ENCODE data around the gene PTGIR.

Gene PTGIR, protein sequence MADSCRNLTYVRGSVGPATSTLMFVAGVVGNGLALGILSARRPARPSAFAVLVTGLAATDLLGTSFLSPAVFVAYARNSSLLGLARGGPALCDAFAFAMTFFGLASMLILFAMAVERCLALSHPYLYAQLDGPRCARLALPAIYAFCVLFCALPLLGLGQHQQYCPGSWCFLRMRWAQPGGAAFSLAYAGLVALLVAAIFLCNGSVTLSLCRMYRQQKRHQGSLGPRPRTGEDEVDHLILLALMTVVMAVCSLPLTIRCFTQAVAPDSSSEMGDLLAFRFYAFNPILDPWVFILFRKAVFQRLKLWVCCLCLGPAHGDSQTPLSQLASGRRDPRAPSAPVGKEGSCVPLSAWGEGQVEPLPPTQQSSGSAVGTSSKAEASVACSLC

DNA sequence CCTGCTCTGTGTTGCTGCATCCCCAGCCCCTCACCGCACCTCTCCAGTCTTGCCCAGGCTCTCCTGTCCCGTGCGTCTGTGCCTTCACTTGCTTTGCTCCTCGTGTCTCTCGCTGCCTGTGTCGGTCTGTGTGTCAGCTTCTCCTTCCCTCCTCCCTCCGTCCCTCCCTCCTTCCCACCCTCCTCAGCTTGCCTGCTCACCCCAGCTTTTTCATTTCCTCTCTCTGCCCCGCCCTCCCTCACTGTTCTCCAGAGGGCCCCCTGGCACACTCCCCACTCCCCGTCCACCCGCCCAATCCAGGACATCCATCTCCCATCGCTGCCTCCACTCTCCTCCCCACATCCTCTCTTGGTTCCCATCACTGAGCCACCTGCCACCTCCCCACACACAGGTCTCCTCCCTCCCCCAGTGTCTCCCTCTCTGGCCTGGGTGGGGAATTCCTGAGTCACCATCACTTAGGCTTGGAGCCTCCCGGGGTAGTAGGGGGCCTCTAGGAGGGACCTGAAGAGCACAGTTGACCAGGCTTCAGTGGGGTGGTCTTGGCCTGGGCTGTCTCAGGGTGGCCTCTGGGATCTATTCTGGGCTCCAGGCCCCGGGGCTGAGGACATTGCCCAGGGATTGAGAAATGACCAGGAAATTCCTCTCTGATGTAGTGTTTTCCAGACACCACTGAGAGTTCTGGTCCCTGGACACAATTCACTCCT is at the start of gene PTGIR:
PTGIR (minus strand) TSS at position 132 of the 704 bp plus-strand sequence. CDS start 864 bp downstream, outside the sequence.
- no peak for DNase-seq

DNA sequence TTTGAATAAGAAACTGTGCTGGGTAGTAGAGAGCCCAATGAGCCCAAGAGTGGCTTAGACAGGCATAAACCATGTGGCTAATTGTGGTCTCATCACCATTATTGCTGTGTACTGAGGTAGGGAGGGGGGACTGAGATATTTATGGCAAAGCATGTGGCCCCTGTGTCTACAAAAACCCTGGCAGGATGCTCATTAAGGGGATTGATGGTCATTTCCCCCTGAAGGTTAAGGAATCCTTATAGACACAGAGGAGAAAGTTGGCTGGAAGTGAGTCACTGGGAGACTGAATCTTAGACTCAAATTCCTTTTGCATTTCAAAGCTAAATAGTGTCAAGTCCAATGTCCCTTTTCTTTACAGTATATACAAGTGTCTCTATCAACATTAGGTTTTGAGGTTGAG is 45.9 kb upstream of the PTGIR start:
- DNase-seq, result no peak

DNA sequence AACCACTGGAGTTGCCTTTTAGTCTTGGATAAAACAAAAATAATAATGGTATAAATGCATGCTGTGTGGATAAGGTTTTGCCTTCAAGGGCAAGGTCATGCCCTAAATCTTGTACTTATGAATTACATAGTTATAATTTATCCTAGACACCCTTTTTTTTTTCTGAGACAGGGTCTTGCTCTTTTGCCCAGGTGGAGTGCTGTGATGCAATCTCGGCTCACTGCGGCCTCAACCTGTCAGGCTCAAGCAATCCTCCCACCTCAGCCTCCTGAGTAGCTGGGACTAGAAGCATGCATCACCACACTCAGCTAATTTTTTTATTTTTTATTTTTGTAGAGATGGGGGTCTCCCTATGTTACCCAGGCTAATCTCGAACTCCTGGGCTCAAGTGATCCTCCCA is 43.8 kb upstream of the PTGIR start:
- DNase-seq, result no peak

DNA sequence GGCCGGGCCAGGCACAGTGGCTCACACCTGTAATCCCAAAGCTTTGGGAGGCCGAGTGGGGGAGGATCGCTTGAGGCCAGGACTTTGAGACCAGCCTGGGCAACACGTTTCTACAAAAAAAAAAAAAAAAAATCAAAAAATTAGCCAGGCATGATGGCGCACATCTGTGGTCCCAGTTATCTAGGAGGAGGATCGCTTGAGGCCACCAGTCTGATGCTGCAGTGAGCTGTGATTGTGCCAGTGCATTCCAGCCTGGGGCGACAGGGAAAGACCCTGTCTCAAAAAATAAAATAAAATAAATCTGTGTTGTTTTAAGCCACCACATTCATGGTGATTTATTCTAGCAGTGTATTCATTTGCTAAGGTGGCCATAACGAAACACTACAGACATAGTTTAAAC is 40.2 kb upstream of the PTGIR start:
- DNase-seq, result no peak

DNA sequence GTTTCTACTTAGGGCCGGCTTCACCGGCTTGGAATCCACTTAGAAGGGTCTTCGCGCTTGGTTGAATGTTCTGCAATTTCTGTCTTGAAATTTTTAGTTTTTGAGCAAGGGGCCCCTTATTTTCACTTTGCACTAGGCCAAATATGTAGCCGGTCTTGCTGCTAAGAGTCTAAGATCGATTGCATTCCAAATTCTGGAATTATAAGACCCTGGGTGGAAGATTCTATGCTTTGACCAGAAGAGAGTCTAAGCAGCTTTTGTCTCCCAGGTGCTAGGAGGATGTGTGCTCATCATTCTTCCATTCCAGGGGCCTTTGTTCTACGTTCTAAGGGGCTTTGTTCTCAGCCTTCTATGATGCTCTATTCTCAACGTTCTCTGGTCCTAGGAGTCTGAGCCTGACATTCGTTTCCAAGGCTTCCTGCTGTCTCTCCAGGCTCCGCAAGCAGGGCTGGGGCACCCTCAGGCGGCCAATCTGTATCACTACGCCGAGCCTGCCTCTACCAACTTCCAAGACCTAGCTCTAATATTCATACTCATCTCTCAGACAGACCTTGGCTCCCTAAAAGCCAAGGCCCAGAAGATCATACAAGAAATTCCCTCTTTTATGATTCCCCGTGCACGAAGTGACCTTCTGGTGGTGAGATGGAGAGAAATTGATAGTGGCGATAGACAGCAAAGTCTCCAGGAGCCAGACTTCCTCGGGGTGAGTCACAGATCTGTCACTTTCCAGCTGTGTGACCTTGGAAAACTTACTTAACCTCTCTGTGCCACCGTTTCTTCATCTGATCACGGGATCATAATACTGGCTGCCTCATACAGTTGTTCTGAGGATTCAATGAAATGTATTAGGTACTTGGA is 37.1 kb upstream of the PTGIR start:
- peak; percentile 72 for DNase-seq

DNA sequence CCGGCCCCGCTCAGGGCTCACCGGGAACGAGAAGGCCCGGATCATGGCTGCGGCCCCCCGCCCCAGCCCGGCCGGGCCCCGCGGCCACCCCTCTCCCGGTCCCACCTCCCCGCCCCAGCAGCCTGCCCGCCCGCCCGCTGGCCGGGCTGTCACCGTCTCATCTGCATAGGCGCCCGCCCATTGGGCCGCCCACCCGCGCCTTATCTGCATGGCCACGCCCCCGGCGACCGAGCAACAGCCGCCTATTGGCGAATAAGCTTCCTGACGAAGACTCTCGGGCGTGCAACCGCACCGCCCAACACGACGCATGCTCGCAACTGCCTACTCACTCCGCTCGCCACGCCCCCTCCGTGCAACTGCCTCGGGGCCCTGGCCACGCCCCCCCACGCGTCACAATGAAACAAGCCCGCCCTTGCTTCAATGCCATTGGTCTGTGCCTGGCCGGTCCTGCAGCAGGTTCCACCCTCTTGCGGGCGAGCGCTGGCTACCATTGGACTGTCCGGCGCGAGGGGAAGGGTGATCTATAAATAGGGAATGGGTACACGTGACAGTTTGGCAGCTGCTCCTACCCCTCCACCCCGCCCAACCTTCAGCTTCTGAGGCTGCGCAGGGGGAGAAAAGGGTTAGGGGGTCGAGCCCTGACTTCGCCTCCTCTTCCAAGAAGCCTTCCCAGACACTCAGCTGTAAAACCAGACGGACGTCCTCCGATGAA is 36.3 kb upstream of the PTGIR start, which contains the start of gene DACT3:
DACT3 (minus strand) TSS at position 163 of the 712 bp plus-strand sequence; CDS start at position 45, 118 bp downstream.
- DNase-seq, result peak; percentile 98

DNA sequence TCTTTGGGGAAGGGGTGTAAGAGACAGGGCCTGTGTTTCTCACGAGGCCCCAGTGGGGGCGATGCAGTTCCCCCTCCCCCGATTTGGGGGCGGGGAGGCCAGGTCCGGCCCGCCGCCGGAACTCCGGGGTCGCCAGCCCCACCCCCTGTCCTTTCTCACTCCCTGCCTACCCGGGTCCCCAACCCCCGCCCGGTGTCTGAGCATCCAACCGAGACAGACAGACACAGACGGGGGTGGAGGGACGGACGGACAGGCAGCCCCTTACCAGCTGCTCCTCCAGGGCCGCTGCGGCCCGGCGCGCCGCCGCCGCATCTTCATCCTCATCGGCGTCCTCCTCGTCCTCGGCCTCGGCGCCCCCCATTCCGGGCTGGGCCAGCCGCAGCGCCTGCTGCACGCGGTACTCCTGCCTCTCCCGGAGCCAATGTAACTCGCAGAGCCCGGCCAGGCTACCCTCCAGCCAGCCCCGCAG is 35.7 kb upstream of the PTGIR start:
- DNase-seq, result no peak

DNA sequence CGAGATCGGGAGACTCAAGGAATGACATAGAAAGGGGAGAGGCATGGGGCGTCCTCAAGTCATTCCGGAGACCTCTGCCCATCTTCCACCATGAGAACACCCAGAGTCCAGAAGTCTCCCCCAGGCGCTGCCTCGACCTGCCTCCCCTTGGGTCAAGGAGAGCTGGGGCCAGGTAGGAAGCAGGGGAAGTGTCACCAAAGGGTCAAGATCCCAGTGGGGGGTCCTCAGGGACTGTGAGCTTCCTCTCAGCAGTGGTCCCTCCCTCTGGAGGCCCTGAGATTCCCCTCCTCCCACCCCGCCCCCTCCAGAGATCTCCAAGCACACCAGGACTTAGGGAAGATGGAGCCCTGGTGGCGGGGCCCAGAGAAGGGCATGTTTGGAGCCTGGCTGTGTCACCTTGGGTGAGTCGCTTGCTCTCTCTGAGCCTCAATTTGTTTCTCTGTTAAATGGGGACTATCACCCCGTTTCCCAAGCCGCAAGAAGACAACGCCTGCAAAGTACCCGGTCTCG is 35.2 kb upstream of the PTGIR start:
- DNase-seq, result no peak

DNA sequence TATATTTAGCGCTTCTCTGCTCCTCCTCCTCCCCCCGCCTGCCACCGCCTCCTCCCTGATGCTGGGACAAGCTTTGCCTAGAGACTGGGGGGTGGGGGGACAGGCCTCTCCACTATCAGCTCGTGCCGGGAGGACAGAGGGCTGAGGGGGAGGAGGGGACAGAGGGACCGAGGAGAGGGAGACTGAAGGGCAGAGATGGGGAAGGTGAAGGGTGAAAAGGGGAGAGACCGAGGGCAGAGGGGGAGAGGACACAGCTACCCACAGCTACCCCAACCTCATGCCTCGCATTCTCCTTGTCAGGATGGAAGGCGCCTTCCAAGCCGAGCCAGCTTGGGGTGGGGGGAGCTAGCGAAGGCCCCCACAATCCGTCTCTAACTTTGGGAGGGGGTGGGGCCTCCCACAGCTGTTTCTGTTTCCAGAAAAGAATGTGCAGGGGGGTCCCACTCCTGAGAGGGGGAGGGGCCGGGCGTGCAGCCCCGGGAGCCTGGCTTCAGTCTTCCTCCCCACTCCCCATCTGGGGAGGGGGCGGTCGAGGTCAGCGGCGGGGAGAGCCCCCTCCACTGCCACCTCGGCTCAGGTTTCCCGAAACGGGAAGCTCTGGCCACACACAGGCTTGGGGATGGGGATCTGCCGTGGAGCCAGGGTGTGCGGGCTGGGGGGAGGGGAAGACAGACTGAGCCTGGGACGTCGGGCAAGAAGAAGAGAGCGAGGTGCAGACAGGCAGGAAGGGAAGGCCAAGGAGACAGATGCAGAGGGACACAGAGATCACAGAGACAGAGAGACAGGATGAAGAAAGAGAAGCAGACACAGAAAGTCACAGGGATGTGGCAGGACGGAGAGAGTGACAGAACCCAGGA is 34.5 kb upstream of the PTGIR start:
- no peak for DNase-seq

DNA sequence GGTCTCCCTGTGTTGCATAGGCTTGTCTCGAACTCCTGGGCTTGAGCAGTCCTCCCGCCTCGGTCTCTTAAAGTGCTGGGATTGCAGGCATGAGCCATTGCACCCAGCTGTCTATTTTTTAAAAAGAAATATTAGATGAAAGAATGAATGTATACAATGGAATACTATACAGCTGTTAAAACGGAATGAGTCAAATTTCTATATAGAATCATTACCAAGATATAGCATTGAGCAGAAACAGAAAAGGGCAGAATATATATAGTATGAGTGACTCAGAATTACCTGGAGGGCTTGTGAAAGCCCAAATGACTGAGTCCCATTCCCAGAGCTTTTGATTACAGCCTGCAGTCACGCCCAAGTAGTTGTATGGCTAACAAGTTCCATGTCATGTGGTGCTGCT is 31.7 kb upstream of the PTGIR start:
- DNase-seq, result no peak

DNA sequence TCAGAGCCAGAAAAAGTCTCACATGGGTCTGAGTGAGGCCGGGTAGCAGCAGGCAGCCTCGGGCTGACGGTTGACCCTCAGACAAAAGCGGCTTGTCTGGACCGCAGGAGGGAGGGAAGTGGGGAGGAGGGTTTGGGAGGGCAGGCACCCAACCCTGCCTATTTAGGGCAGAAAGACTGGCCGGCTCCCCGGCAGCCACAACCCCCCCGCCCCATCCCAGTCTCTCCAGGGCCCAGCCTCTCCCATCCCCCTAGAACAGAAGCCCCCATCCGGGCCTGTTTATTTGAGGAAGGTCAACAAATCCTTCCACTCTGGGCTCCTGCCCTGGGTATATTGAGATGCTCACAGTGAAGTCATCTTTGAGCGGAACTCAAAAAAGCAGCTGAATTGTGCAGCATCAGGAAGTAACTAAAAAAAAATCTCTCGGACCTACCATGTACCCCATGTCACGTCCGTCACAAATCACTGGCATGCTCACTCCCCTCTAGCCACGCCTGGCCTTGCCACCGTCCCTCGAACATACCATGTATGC is 29.8 kb upstream of the PTGIR start:
- no peak for DNase-seq

DNA sequence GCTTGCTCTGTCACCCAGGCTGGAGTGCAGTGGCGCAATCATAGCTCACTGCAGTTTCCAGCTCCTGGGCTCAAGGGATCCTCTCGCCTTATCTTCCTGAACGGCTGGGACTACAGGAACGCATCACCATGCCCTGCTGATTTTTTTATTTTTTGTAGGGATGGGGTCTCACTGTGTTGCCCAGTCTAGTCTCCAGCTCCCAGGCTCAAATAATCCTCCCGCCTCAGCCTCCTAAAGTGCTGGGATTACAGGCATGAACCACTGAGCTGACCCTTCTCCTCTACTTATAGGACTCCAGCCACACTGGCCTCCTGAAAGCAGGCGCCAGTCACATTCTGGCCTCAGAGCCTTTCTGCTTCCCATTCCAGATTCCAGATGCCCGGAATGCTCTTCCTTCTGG is 25.6 kb upstream of the PTGIR start:
- DNase-seq, result no peak

DNA sequence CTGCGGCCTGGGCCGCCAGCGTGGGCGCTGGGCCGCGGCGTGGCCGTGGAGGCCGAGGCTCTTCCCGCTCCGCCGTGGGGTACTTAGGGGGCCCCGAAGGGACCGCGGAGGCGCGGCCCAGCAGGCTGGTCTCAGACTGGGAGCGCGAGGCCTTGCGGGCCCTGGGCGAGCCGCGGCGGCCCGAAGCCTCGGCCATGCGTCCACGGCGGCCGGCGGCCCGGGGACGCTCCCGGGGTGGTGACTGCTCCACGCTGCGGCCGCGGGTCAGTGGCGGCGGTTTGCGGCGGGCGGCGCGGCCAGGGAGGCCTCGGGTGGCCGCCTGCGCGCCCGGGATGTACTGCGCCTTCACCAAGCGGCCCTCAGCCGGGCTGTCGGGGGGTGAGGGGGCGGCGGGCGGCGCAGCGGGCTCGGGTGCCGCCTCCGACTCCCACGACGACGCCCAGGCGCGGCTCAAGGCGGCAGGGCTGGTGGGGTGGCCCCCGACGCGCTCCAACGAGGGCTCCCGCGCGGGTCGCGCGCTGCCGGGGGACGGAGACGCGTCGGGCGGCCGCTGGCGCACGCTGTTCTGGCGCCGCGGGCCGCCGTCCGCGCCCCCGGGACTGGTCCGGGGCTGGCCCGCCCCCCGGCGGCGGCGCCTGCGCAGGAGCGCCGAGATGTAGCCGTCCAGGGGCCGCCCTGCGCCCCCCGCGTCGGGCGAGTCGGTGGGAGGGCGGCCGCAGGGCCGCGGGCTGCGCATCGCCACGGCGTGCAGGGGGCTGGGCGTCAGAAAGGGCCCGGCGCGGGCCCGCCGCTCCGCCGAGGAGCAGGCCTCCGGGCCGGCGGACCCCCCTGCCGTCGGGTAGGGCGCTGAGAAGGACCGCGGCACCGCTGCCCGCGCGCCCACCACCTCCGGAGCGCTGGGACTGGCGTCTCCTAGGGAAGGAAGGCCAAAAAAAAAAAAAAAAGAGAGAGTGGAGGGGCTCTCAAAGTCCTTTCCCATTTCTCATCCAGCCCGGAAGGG is 24.4 kb upstream of the PTGIR start:
- no peak for DNase-seq

DNA sequence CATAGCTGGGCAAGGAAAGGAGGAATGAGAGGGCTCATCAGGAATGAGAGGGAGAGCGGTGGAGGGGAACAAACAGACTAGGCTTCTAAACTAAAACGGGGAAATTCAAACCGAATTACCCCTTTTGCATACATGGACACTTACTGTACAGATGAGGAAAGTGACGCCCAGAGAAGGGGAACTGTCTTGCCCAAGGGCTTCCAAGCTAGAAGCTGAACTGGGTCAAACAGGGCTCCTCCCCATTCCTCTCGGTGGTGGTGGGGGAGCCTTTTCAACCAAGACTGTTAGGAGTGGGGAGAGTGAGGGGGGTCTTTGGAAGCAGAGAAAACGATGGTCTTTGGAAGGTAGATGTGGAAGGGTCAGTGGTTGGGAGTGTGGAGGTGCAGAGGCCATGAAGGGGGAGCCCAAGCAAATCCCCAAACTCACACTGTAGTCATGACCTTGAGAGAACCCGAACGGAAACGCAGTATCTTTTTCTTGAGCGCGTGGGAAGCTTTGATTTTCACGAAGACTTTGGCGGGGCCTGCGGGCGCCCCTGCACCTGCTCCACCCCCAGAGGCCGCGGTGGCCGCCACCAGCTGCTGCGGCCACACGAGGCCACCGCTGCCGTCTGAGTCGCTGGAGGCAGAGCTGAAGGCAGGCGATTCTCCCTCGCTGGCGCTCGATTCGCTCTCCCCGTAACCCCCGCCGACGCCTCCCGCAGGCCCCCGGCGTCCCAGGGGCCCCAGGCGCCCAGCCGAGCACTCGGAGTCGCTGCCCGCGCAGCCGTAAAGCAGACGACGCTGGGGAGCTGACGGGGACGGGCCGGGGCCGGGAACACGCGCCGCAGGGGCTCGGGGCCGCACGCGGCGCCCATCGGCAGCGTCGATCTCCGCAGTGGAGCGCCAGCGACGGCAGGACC is 23.4 kb upstream of the PTGIR start:
- no peak for DNase-seq

DNA sequence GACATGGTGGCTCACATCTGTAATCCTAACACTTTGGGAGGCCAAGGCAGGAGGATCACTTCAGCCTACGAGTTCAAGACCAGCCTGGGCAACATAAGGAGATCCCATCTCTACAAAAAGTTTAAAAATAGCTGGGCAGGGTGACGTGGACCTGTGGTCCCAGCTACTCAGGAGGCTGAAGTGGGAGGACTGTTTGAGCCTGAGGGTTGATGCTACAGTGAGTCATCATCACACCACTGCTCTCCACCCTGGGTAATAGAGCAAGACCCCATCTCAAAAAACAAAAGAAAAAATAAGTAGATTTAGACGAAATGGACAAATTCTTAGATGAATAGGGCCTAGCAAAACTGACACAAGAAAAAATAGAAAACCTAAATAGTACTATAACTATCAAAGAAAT is 21.5 kb upstream of the PTGIR start:
- DNase-seq, result no peak

DNA sequence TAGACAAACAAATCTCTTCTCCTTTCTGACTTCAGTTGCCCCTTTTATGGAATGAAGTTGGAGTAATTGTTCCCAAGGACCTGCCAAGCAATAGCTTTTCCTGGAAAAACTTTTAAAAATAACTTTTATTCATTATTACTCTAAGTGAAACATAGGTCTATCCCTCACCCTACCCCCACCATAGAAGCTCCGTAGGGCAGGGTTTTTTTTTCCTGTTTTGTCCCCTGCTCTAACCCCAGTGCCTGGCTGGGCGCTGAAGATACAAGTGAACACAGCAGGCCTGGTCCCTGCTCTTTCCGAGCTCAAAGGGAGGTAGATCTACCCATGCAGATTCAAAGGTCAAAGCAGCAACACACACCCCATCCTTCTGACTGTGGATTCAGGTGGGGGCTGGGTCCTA is 19.8 kb upstream of the PTGIR start:
- no peak for DNase-seq

DNA sequence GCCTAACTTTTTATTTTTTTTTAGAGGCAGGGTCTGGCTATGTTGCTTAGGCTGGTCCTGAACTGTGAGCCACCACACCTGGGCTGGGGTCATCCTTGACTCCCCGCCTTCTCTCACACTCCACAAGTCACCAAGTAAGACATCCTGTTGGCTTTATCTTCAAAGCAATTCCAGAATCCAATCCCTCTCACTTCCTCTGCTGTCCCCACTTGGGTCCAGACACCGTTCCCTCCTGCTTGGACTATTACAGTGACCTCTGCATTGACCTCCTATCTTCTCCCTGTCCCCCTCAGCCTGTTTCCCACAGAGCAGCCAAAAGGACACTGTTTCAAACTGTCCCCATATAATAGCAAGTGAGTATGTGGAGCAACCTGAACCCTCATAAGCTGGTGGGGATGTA is 15.8 kb upstream of the PTGIR start:
- DNase-seq, result no peak

DNA sequence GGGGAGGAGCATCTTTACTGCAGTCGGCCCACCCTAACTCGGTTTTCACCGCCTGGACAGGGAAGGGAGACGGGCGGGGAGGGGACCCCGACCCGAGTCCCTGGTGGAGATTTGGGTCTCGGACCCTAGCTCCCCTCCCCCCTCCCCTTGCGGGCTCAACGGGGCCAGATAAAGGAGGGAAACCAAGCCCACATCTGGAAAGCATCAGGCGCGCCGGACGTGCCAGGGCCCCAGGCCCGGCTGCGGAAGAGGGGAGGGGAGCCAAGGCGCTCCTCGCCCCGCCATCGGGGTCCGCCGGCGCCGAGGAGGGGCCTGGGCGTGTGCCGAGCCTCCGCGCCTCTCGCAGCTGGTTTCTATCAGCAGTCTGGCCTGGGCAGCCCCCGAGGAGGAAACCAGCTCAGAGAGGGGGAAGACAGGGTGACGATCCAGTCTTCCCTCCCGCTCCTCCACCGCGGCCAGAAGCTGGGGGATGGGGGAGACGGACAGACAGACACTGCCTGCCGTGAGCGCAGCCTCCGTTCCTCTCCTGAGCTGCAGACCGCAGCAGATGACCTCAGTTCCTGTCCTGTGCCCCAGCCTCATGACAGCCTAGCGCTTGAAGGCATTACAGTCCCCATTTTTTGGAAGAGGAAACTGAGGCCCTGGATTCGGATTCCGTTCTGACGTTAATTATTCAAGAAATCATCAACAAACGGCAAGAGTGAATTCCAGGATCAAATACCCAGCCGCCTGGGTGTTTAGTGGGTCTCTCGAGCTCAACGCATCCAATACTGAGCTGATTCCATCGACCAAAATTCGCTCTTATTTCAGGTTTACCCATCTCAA is 14.7 kb upstream of the PTGIR start:
- no peak for DNase-seq

Measured in NCI-H1092 treated with DMSO at 0.1 percent for 48 hours (cell line).